SH-SY5Y (cell line): ENCODE data around the gene UTP4.

Source experiments
- GATA2 ChIP-seq: IDR thresholded peaks from 2 replicates; pipeline ENCODE4 v1.6.1; 2011; ENCODE audit warnings: mild to moderate bottlenecking, low read depth, low read length
- GATA3 ChIP-seq: IDR thresholded peaks from 2 replicates; pipeline ENCODE4 v1.6.1; 2011; ENCODE audit warnings: low read depth, mild to moderate bottlenecking, low read length, moderate library complexity

DNA sequence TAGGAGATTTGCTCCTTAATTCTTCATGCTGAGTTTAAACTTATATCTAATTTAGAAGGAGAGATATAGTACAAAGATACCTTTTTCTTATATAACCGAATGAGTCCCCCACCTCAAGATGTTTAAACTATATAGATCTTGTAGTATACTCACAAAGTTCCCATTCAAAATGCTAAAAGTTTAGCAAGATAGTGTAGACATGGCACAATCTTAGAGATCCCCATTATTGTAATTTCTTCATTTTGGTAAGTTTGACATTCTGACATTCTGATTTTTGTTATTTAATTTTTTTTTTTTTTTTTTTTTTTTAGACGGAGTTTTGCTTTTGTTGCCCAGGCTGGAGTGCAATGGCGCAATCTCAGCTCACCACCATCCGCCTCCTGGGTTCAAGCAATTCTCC, 77.3 kb downstream of the UTP4 start:
- TF ChIP-seq GATA2 (no peak), GATA3 (no peak)
